ENCODE data around the gene IQSEC1.

Gene IQSEC1

DNA sequence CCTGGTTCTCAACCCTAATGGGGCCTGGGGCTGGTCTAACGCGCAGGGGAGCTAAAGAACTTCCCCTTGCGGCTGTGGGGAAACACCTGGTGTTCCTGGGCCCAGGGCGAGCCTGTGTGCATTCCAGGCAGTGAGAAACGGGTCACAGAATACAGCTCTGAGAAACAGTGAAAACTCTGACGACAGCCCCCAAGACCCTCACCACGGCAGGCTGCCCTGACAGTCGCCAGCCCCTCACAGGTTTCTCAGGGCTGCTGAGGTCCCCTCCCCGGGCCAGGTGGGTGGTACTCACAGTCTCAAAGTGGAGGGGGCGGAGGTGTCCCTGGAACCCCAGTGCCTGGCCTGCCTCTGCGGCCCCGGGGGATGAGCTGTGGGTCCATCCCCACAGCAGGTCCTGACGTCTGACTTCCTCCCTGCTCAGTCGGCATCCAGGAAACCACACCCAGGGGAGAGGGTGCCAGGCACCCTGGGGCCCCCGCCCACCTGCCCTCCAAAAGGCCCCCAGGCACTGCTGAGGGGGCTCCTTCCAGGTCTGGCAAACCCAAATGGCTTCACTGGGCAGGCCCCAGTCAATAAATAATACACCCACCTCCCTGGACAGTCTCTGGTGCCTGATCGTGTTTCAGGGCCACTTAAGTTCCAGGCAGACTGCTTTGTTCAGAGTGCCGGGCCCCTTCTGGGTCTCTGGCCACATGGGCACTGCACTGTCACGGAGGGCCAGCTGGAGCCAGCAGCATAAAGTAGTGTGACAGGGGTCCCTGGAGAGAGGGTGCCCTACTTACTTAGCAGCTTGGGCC is 57.7 kb downstream of the IQSEC1 start:
- DNase-seq (ENCODE audit: low spot score): no peak

DNA sequence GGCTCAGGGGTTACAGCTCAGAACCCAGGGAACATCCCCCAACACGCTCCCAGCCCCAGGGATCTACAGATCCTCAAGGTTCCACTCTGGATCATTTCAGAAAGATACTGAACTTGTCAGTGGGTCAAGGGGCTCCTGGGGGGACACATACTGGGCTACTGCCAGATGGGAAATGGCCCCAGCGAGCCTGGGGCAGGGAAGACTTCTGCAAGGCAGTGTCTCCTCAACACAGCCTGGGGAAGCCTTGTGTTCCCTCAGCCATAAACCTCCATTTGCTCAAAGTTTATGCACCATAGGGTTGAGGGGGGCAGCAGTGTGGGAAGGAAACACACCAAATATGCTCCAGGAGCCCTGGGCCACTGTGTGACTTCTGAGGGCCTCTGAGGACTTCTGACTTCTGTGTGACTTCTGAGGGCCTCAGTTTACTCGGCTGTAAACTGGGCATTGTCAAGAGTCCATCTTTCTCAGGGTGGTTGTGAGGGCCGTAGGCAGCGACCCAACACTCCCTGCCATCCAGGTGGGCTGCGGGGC is 58.4 kb downstream of the IQSEC1 start:
- no peak for DNase-seq (ENCODE audit: low spot score)

DNA sequence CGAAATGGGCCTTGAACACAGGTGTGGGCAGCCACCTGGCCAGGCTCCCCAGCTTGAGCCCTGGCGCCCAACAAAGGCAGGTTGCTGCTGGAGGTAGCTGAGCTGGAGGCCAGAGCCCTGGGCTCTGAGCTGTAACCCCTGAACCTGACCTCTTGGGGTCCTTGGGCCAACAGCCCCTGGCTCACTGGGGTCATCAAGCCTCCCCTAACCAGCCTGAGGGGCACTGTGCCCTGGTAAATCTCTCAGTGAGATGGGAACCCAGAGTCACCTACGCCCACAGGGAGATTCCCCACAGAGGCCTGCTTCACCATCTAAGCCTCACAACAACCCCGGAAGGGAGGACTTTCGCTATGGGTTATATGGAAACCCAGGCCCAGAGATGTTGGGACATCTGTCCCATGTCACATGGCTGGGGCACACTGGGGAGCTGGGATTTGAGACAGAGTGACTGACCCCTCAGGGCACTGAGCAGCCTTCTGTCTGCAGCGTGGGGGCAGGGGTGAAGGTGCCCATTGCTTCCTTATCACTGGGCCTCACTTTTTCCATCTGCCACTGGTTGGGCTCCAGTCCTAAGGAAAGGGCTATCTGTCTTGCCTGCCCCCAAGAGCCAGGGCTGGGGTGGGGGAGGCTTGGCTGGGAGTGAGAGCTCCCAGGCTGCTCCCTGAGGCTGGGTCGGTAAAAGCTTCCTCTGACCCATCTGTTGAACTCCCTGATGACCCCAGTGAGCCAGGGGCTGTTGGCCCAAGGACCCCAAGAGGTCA is 59.1 kb downstream of the IQSEC1 start:
- DNase-seq (ENCODE audit: low spot score): no peak

DNA sequence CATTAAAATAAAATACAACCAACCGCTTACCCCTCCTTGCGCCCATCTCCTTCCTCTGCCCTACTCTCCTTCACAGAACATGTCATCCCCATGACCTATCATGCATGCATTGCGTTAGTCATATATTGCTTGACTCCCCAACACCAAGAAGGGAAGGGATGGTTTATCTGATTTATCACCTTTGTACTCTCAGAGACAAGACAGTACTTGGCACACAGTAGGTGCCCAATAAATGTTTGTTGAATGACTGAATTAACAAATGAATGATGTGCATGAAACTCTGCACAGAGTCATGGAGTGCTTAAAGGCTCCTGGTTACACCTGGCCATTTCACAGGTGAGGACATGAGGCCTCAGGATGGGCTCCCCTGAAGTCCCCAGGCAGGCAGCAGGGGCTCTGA is 59.7 kb downstream of the IQSEC1 start:
- no peak for DNase-seq (ENCODE audit: low spot score)

DNA sequence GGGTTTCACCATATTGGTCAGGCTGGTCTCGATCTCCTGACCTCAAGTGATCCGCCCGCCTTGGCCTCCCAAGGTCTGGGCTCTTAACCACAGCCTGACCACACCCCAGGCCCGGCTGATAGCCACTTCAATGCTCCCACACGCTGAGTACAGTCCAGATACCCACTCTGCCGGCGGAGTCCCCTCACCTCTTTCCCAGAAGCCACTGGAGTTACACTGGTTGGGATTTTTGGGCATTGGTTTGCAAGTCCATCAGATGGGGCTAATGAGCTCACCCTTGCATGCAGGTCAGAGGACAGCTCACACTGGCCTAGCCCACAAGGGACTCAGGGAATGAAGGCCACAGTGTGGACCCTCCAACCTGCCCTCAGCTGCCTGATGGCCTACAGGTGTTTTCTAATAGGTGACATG is 60.1 kb downstream of the IQSEC1 start:
- DNase-seq (ENCODE audit: low spot score): no peak

DNA sequence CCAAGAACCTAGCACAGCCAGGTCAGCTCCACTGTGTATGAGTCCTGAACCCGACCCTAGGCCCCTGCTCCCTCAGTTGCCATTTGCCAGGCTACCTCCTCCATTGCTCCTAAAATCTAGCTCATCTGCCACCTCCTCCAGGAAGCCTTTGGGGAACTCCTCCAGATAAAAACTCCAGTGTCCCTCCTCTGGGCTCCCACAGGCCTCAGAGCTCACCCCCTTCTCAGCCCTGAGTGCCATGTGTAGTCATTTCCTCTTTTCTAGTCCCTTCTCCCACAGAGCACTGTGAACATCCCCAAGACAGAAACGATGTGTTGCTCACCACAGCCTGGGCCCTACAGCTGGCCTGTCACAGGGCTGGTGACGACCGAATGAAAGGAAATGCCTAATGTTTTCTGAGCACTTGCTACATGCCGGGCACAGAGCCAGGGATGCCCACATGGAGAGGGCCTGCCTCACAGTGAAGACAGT is 61.0 kb downstream of the IQSEC1 start:
- no peak for DNase-seq (ENCODE audit: low spot score)

DNA sequence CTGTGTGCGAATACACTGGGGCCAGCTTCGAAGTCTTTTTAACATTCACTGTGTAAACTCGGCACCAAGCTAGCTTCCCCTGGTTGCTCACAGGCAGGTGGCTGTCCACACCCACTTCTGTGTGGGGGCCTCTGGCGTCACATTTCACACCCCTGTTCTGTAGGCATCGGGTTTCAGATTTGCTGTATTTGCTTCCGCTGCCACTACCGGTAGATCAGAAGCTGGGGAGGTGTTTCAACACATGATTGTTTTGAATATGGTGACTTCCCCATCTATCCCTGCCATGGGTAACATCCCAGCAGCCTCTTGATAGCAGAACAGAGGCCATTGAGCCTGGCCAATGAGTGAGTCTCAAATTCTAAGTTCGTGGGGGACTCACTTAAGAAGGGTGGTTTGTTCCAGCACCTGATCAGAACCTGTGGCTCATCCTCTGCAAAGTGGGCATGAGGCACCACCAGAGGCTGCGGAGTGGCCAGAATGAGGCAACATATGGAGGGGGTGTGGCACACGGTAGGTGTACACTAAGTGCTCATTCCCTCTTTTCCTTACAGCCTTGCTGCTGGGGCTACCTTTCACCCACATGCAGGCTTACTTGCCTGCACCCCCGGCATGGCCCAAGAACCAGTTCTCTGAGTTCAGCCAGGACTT is 61.5 kb downstream of the IQSEC1 start:
- no peak for DNase-seq (ENCODE audit: low spot score)

DNA sequence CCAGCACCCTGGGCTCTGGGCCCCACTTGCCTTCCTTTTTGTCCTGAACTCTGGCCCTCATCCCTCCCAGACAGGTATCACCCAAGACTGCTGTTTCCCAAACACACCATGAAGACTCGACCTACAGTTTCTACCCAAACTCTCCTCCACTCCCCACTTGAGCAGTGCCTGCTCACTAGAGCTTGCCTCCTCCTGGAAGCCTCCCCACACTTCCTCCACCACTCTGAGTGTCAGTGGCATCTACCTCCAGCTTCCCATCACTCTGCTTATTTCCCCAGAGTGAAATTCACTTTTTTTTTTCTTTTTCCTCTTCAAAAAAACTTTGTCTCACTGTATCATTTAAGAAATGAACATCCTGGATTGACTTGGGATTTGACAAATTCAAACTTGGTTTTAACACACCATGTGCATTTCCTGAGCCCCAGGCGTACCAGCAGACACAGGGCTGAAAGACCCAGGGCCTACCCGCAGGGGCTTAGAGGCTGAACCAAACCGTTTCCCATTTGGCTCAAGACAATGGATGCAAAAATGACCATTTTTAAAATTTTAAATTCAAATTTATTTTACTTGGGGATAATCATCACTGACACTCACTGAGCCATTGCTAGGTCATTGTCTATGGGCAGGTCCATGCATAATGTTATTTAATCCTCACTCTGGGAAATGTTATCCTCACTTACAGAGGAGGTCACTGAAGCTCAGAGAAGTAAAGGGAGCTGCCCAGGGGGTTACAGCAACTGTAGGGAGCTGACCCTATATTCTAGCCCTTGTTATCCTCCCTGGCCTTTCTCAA is 62.3 kb downstream of the IQSEC1 start:
- no peak for DNase-seq (ENCODE audit: low spot score)

DNA sequence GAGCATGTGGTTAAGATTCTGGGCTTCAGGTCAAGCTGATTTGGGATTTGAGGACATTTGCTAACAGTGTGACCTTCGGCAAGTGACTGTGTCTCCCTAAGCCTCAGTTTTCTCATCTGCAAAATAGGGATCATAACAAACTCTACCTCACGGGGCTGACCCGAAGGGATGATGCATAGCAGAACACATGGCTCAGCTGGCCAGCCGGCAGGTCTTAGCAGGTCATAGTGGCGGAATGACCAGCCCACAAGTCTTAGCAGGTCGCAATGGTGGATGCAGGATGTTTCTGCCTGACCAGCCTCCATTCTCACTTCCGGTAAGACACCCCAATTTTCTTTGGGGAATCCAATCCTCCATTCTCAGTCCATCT is 63.3 kb downstream of the IQSEC1 start:
- no peak for DNase-seq (ENCODE audit: low spot score)

DNA sequence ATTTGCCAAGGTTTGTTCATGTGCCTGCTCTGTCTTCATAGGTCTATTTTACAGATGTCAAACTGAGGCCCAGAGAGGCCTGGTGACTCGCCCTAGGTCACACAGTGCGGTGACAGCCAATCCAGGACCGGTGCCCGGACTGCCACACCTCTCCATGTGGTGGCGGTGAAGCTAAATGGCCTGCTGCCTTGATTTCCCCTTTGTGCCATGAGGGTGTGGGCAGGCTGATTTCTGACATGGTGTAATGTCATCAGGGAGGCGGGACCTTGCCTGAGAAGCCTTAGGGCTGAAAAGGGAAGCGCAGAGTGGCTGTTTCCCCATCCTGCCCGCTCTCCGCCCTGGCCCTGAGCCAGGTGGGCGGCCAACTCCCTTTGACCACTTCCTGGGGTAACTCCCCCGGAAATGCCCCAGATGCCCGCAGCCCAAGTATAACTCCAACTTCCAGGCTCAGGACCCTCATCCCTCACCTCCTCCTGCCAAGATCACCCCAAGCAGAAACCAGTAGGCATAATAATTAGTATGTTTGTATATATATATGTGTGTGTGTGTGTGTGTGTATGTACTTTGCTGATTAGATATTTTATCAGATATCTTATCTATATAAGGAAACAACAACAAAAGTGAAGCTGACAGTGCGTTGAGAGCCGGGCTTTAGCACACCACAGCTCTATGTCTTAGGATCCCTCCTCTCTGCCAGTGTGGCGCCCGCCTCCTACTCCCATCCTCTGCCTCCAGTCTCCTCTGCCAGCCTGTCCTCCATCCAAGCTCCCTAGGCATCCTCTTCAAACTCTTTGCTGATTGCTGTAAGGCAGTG is 63.9 kb downstream of the IQSEC1 start:
- no peak for DNase-seq (ENCODE audit: low spot score)

DNA sequence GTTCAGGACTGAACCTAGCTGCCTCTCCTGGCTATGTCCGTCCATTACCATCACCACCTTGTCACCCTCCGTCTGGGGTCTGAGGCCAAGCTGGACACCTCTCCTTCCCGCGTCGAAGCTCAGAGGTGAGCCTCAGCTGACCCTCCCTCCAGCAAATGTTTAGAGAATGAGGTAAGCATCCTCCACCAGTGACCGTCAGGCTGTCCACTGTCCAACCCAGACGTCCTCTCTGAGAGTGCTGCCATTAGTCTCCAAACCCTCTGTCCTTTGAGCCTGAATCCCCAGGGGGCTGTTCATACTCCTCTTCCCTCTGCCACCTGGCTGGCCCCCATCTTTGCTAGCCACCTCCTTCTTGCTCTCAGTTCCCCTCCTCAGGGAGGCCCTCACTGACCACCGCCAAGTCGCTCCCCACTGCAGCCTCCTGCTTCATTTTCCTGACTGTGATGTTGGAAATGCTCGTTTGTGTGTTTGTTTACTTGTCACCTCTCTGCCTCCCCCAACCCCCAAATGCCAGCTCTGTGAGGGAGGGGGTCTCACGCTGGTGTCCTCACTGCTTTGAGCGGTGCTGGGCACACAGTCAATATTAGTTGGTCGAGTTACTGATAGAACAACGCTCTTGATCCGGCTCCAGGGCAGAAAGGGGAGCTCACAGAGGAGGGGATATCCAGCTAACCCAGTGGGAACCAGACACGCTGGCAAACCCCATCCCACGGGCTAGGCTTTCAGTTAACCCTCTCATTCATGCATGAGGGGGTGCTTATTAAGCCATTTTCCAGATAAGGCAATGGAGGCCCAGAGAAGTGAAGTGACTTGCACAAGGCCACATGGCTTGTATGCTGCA is 64.9 kb downstream of the IQSEC1 start:
- DNase-seq (ENCODE audit: low spot score): no peak

DNA sequence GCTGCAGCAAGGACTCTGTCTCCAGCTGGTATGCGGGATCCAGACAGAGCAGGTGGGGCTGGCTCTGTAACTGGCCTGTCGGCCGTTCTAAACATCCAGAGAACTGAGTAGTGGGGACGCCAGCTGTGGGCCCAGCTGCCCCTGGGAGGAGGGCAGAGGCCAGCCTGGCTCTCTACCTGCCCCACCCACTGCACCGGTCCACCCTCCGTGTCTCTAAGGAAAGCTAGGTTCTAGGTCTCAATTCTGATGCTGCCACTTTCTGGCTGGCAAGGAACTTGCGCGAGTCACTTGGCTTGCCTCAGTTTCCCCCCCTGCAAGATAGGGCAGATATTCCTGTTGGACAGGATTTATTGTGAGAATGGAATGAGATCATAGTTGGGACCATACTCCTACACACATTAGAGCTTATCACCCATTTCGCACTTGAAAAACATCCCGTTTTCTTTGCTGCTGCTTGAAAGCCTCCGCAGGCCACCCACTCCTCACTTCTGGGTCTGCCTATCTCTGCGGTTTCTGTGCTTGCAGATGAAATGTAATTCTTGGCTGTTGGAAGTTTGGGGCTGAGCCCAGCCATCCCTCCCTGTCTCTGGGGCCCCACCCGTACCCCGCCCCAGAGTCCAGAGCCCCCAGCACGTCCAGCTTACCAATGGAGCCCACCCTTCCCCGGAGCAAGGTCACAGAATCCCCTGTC is 65.8 kb downstream of the IQSEC1 start:
- DNase-seq (ENCODE audit: low spot score): no peak

DNA sequence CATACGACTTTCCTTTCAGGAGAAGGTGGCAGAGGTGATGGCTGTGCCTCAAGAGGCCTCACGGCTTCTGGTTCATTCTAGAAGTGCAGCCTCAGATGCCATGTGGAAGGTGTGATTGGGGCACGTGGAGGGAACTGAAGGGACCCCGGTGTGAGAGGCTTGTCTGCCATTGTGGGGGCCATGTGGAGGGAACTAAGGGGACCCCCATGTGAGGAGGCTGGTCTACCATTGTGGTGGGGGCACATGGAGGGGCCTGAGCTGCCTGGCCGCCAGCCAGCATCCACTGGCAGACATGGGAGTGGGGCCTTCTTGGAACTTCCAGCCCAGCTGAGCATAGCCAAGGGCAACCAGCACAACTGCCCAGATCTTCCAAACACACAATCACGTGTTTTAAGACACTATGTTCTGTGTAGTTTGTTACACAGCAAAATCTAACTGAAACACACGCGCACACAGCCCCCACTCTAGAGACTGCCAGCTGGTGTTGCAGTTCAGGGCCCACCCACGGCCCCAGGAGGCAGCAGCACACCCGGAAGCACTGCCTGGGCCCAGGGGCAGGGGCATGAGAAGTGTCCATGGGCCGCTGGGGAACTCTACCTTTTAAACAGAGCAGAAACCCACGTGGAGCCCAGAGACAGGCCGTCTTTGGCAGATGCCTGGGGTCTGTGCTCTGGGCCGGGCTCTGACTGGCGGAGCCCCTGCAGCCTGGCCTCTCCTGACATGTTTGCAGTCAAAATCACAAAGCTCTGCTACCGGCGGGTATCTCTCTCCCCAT is 66.8 kb downstream of the IQSEC1 start:
- no peak for DNase-seq (ENCODE audit: low spot score)

DNA sequence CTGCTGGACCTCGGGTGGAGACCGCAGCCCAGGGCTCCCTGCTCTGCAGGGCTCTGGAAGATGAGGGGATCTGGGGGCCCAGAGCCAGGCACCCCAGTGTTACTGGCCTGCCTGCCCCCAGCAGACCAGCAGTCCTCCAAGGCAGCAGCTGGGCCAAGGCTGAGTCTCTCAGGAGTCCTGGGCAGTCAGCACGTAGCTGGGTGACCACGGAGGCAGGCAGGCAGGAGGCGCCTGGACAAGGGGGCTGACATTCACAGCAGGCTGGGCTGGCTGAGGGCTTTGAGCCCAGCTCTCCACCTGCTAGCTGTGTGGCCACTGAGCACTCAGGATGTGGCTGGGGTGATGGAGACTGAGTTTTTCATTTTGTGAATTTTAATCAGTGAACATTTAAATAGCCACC is 67.9 kb downstream of the IQSEC1 start:
- no peak for DNase-seq (ENCODE audit: low spot score)

DNA sequence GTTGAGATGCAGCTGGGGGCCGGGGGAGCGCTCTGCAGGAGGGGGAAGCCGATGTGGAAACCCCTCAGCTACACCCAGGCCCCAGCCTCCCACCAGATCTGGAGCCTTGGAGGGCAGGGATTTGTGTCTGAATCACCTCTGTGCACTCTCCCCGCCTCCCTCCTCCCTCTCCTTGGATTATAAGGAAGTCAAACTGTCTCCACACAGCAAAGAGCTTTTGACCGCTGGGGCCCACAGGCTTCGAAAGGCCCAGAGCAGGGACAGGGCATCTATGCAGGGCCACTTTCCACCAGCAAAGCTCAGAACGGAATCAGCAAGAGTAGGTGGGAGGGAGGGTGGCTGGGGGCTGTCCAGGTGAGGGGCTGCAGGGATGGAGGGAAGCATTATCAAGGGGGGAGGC is 68.9 kb downstream of the IQSEC1 start:
- DNase-seq (ENCODE audit: low spot score): no peak

DNA sequence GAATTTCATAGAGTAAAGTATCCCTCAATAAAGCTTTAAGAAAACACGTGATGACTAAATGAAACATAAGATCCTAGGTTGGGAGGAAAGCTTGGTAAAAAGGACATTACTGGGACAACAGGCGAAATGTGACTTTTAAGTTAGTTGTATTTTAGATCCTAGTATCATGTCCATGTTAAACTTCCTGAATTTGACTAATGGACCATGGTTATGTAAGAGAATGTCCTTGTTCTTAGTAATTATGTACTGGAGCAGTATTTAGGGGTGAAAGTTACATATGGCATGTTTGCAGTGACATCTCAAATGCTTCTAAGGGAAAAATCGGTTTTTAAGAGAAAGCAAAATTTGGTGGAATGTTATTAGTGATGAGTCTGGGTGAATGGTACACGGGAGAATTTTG is 69.6 kb downstream of the IQSEC1 start:
- no peak for DNase-seq (ENCODE audit: low spot score)

DNA sequence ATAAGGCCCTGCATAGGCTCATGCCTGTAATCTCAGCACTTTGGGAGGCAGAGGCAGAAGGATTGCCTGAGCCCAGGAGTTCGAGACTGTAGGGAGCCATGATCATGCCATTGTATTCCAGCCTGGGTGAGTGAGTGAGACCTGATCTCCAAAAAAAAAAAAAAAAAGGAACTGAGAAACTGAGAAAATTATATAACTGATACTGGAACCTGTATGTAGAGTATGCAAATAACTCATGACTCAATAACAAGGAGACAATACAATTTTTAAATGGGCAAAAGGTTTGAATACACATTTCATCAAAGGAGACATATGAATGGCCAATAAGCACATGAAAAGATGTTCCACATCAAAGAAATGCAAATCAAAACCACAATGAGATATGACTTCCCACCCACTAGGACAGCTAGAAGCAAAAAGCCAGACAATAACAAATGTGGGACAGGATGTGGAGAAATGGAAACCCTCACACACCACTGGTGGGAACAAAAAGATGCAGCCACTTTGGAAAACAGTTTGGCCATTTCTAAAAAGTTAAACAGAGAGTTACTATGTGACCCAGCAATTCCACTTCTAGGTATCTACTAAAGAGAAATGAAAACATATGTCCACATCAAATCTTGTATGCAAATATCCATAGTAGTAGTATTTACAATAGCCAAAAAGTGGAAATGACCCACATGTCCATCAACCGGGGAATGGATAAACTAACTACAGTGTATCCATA is 70.7 kb downstream of the IQSEC1 start:
- DNase-seq (ENCODE audit: low spot score): no peak

Data from AG08396 (cell line).